ENCODE results near the gene CPM.

DNA sequence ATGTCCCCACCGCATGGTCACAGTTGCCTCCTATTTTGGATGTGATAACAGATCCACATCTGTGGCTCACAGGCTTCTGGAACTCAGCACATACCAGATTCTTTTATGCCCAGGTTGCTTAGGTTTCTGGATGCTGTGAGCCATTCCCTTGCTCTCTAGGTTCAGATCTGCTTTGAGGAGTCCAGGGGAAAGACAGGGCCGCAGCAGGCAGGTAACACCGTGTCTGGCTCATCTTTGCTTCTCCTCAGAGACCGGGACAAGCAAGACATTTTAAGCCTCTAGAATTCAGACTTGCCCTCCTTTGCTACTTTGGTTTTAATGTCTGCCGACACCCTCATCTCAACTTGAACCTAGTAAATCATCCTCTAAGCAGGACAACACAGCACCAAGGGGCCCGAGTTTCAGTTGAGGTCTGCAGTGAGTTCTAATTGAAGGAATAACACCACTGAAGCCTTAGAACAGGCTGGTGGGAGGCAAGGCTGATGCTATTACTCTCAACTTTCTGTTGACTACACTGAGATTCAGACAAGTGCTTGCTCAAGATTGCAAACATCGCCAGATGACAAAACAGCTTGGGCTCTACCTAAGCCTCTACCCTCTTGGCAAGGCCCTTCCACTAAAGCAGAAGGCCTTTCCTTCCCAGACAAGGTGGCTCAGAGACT lies 69.7 kb downstream of the CPM start:
- TF ChIP-seq, protein P1, sequence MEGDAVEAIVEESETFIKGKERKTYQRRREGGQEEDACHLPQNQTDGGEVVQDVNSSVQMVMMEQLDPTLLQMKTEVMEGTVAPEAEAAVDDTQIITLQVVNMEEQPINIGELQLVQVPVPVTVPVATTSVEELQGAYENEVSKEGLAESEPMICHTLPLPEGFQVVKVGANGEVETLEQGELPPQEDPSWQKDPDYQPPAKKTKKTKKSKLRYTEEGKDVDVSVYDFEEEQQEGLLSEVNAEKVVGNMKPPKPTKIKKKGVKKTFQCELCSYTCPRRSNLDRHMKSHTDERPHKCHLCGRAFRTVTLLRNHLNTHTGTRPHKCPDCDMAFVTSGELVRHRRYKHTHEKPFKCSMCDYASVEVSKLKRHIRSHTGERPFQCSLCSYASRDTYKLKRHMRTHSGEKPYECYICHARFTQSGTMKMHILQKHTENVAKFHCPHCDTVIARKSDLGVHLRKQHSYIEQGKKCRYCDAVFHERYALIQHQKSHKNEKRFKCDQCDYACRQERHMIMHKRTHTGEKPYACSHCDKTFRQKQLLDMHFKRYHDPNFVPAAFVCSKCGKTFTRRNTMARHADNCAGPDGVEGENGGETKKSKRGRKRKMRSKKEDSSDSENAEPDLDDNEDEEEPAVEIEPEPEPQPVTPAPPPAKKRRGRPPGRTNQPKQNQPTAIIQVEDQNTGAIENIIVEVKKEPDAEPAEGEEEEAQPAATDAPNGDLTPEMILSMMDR (IDR thresholded peaks at IDR 0.05): no peak
- TF ChIP-seq, protein P2, sequence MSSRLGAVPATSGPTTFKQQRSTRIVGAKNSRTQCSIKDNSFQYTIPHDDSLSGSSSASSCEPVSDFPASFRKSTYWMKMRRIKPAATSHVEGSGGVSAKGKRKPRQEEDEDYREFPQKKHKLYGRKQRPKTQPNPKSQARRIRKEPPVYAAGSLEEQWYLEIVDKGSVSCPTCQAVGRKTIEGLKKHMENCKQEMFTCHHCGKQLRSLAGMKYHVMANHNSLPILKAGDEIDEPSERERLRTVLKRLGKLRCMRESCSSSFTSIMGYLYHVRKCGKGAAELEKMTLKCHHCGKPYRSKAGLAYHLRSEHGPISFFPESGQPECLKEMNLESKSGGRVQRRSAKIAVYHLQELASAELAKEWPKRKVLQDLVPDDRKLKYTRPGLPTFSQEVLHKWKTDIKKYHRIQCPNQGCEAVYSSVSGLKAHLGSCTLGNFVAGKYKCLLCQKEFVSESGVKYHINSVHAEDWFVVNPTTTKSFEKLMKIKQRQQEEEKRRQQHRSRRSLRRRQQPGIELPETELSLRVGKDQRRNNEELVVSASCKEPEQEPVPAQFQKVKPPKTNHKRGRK (CRISPR knock-in tag; IDR thresholded peaks at IDR 0.05; ENCODE audit: borderline replicate concordance): no peak
- TF ChIP-seq ZNF121 (CRISPR knock-in tag; IDR thresholded peaks at IDR 0.05) (no peak), IRF2 (CRISPR knock-in tag; IDR thresholded peaks at IDR 0.05; ENCODE audit: borderline replicate concordance, low read depth) (no peak), ESRRA (CRISPR knock-in tag; IDR thresholded peaks at IDR 0.05; ENCODE audit: borderline replicate concordance) (no peak), TCF7 (CRISPR knock-in tag; IDR thresholded peaks at IDR 0.05; ENCODE audit: low read depth) (no peak), ETV6 (CRISPR knock-in tag; IDR thresholded peaks at IDR 0.05) (no peak), ZNF219 (CRISPR knock-in tag; IDR thresholded peaks at IDR 0.05; ENCODE audit: borderline replicate concordance) (no peak)
- TF ChIP-seq, protein P3, sequence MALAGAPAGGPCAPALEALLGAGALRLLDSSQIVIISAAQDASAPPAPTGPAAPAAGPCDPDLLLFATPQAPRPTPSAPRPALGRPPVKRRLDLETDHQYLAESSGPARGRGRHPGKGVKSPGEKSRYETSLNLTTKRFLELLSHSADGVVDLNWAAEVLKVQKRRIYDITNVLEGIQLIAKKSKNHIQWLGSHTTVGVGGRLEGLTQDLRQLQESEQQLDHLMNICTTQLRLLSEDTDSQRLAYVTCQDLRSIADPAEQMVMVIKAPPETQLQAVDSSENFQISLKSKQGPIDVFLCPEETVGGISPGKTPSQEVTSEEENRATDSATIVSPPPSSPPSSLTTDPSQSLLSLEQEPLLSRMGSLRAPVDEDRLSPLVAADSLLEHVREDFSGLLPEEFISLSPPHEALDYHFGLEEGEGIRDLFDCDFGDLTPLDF (CRISPR knock-in tag; IDR thresholded peaks at IDR 0.05): no peak
- TF ChIP-seq, protein P4, sequence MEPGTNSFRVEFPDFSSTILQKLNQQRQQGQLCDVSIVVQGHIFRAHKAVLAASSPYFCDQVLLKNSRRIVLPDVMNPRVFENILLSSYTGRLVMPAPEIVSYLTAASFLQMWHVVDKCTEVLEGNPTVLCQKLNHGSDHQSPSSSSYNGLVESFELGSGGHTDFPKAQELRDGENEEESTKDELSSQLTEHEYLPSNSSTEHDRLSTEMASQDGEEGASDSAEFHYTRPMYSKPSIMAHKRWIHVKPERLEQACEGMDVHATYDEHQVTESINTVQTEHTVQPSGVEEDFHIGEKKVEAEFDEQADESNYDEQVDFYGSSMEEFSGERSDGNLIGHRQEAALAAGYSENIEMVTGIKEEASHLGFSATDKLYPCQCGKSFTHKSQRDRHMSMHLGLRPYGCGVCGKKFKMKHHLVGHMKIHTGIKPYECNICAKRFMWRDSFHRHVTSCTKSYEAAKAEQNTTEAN (CRISPR knock-in tag; IDR thresholded peaks at IDR 0.05): no peak
- TF ChIP-seq, protein P5, sequence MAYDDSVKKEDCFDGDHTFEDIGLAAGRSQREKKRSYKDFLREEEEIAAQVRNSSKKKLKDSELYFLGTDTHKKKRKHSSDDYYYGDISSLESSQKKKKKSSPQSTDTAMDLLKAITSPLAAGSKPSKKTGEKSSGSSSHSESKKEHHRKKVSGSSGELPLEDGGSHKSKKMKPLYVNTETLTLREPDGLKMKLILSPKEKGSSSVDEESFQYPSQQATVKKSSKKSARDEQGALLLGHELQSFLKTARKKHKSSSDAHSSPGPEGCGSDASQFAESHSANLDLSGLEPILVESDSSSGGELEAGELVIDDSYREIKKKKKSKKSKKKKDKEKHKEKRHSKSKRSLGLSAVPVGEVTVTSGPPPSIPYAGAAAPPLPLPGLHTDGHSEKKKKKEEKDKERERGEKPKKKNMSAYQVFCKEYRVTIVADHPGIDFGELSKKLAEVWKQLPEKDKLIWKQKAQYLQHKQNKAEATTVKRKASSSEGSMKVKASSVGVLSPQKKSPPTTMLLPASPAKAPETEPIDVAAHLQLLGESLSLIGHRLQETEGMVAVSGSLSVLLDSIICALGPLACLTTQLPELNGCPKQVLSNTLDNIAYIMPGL (CRISPR knock-in tag; IDR thresholded peaks at IDR 0.05): no peak

Measured in WTC11 (cell line).